Measurements from ENCODE around the gene PRICKLE1.

The PRICKLE1 gene

DNA sequence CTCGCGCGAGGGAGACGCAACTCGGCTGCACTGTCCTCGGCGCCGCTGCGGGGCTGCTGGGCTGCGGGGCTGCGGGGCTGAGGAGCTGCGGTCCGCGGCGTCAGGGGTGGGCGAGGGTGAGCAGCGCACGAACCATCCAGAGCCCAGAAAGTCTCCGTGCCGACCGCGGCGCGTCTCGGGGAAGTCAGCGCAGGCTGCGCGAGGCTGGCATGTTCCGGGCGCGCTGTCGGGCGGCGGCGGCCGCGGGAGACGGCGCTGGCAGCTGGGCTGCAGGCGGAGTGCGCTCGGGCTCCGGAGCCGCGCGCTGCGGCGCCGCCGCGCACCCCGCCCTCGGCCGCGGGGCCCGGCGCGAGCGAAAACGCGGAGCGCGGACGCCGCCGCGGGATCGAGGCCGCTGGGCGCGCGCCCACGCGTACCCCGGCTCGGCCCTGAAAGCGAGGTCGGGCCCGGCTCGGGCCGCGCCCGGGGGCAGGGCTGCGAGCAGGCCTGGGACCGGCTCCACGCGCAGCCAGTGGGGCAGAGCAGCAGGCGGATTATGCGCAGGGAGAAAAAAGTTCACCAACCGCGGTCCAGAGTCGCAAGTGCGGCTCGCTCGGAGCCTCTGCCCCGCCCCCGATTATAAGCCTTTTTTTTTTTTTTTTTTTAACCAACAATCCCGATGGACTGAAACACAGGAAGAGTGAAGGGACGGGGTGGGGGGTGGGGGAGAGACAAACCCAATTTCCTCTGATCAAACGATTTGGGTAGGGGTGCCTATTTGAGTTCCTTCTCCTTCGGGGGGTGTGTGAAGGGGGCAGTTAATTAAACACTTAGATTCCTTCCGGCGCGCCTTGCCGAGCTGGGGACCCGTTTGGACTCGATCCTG is at the start of gene PRICKLE1:
TSS of gene PRICKLE1 (minus strand) at position 282 of the 865 bp plus-strand sequence. CDS start 117,230 bp downstream, outside the sequence.
- Histone ChIP-seq H3K27me3 (ENCODE audit: control insufficient read depth in 1 of 2, insufficient read depth in 2 of 2, low read length in 2 of 2) (no peaks in the 10 kb centered on the region), H3K9me3 (ENCODE audit: control insufficient read depth in 2 of 2, low read length in 2 of 2) (no peaks in the 10 kb centered on the region), H3K36me3 (ENCODE audit: control insufficient read depth in 2 of 2, insufficient read depth in 2 of 2, low read length in 2 of 2) (no peaks in the 10 kb centered on the region), H3K4me1 (ENCODE audit: control insufficient read depth, insufficient read depth, low read length) (peaks cover 34% of the 10 kb centered on the region), H3K4me3 (ENCODE audit: low read length in 2 of 2) (peak within 1 kb of the TSS; percentile 82 to 92), H3K27ac (ENCODE audit: low read length) (peak within 1 kb of the TSS; percentile 31), H3K9ac (ENCODE audit: low read length in 2 of 2) (peak within 1 kb of the TSS; percentile 67 to 72)

- Histone ChIP-seq H3K4me1 (ENCODE audit: control insufficient read depth, insufficient read depth, low read length) (no peaks in the 10 kb centered on the region), H3K9ac (ENCODE audit: low read length in 2 of 2) (no peak overlapping the region), H3K4me3 (ENCODE audit: low read length in 2 of 2) (no peak overlapping the region), H3K36me3 (ENCODE audit: control insufficient read depth in 2 of 2, insufficient read depth in 2 of 2, low read length in 2 of 2) (no peaks in the 10 kb centered on the region), H3K27me3 (ENCODE audit: control insufficient read depth in 1 of 2, insufficient read depth in 2 of 2, low read length in 2 of 2) (no peaks in the 10 kb centered on the region), H3K9me3 (ENCODE audit: control insufficient read depth in 2 of 2, low read length in 2 of 2) (no peaks in the 10 kb centered on the region), H3K27ac (ENCODE audit: low read length) (no peak overlapping the region)
Observed at GRCh38 chr12:42638697-42639096, 49.2 kb upstream of the PRICKLE1 start.

DNA sequence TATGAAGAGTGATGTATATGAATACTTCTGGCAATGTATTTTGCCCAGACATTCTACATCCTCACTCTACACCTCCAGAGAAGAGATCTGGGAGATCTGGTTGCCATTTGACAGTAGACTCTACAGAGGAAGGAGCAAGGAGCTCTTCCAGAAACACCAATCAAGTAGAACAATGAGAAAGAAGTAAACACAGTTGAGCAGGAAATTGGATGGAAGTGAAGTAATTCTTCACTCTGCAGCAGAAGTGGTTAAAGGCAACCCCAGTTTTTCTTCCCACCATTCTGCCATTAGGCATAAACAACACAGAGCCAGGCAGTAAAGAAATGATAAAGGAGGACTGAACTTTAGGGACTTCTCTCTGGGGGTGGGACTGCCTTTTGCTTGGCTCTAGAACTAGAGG is 48.5 kb upstream of the PRICKLE1 start:
- no peak overlapping the region for H3K27ac ChIP-seq (ENCODE audit: low read length)
- H3K9me3 ChIP-seq (ENCODE audit: control insufficient read depth in 2 of 2, low read length in 2 of 2), result no peaks in the 10 kb centered on the region
- no peak overlapping the region for H3K9ac ChIP-seq (ENCODE audit: low read length in 2 of 2)
- no peak overlapping the region for H3K4me3 ChIP-seq (ENCODE audit: low read length in 2 of 2)
- H3K4me1 ChIP-seq (ENCODE audit: control insufficient read depth, insufficient read depth, low read length), result no peaks in the 10 kb centered on the region
- no peaks in the 10 kb centered on the region for H3K36me3 ChIP-seq (ENCODE audit: control insufficient read depth in 2 of 2, insufficient read depth in 2 of 2, low read length in 2 of 2)
- H3K27me3 ChIP-seq (ENCODE audit: control insufficient read depth in 1 of 2, insufficient read depth in 2 of 2, low read length in 2 of 2), result no peaks in the 10 kb centered on the region

DNA sequence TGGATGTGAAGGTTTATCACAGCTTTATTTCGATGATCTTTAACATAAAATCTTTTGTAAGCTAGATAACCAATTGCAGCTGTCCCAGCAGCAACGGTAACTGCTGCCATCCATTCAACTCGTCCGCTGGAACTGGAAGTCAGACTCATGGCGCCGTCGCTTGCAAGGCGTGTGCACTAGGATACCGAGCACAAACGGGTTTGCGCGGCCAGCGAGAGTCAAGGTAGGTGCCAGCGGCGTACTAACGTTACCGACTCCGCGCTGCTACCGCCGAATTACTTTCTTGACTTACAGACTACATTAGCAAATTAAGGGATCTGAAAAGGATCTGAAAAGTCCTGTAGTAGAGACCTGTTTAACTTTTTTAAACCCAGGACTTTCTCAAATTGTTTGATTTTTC is 47.4 kb upstream of the PRICKLE1 start:
- no peak overlapping the region for H3K27ac ChIP-seq (ENCODE audit: low read length)
- H3K36me3 ChIP-seq (ENCODE audit: control insufficient read depth in 2 of 2, insufficient read depth in 2 of 2, low read length in 2 of 2), result no peaks in the 10 kb centered on the region
- no peak overlapping the region for H3K9ac ChIP-seq (ENCODE audit: low read length in 2 of 2)
- H3K9me3 ChIP-seq (ENCODE audit: control insufficient read depth in 2 of 2, low read length in 2 of 2), result no peaks in the 10 kb centered on the region
- no peaks in the 10 kb centered on the region for H3K27me3 ChIP-seq (ENCODE audit: control insufficient read depth in 1 of 2, insufficient read depth in 2 of 2, low read length in 2 of 2)
- H3K4me1 ChIP-seq (ENCODE audit: control insufficient read depth, insufficient read depth, low read length), result no peaks in the 10 kb centered on the region
- no peak overlapping the region for H3K4me3 ChIP-seq (ENCODE audit: low read length in 2 of 2)

DNA sequence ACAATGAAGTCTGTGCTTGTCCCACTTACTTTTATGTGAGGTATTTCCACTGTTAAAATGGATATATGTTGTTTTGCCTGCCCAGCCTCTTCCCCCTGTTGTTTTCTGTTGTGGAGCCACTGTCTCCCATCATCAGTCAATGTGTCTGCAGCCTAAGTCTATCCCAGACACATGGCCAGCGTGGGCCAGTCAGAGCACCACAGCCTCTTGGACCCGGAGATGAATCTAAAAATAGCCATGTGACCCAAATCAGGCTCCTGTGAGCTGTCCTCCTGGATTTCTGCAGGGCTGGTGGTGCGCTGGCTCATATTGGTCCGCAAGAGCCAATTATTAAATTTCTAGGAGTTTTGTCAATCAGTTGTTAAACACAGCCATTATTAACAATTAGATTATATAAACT is 44.0 kb upstream of the PRICKLE1 start:
- Histone ChIP-seq H3K27me3 (ENCODE audit: control insufficient read depth in 1 of 2, insufficient read depth in 2 of 2, low read length in 2 of 2) (no peaks in the 10 kb centered on the region), H3K9ac (ENCODE audit: low read length in 2 of 2) (no peak overlapping the region), H3K36me3 (ENCODE audit: control insufficient read depth in 2 of 2, insufficient read depth in 2 of 2, low read length in 2 of 2) (no peaks in the 10 kb centered on the region), H3K27ac (ENCODE audit: low read length) (no peak overlapping the region), H3K4me1 (ENCODE audit: control insufficient read depth, insufficient read depth, low read length) (no peaks in the 10 kb centered on the region), H3K9me3 (ENCODE audit: control insufficient read depth in 2 of 2, low read length in 2 of 2) (no peaks in the 10 kb centered on the region), H3K4me3 (ENCODE audit: low read length in 2 of 2) (no peak overlapping the region)

DNA sequence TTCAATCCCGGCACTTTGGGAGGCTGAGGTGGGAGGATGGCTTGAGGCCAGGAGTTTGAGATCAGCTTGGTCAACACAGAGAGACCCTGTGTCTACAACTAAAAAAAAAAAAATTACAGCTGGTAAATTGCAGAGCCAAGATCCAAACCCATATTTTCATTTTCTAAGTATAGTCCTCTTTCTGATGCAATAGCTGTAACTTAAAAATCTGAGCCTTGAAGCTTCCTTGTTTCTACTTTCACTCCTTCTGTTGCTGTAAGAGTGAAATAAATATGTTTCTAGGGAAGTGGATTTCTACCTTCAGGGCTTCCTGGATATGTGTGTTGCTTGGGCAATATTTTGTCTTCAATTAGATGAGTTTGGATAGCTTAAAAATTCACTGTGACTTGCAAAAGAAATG is 42.0 kb upstream of the PRICKLE1 start:
- Histone ChIP-seq H3K27me3 (ENCODE audit: control insufficient read depth in 1 of 2, insufficient read depth in 2 of 2, low read length in 2 of 2) (no peaks in the 10 kb centered on the region), H3K36me3 (ENCODE audit: control insufficient read depth in 2 of 2, insufficient read depth in 2 of 2, low read length in 2 of 2) (no peaks in the 10 kb centered on the region), H3K4me3 (ENCODE audit: low read length in 2 of 2) (no peak overlapping the region), H3K4me1 (ENCODE audit: control insufficient read depth, insufficient read depth, low read length) (no peaks in the 10 kb centered on the region), H3K27ac (ENCODE audit: low read length) (no peak overlapping the region), H3K9ac (ENCODE audit: low read length in 2 of 2) (no peak overlapping the region), H3K9me3 (ENCODE audit: control insufficient read depth in 2 of 2, low read length in 2 of 2) (no peaks in the 10 kb centered on the region)

DNA sequence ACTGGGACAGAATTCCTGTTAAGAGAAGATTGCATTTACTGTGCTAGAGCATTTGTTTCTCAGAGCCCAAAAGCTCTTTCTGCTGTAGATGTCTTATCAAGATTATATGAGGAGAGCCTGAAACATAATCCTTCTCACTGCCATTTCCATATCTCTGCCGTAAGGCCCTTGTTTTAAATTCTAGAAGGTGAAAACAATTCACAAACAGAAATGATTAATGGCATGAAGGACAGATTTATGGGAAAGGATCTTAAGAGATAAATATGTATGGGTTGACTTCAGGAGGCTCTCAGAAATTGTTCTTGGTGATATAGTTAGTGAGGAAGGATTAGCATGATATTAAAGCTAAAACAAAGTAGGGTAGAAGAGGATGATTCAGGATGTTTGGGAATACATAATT is 40.8 kb upstream of the PRICKLE1 start:
- Histone ChIP-seq H3K36me3 (ENCODE audit: control insufficient read depth in 2 of 2, insufficient read depth in 2 of 2, low read length in 2 of 2) (no peaks in the 10 kb centered on the region), H3K4me1 (ENCODE audit: control insufficient read depth, insufficient read depth, low read length) (no peaks in the 10 kb centered on the region), H3K27me3 (ENCODE audit: control insufficient read depth in 1 of 2, insufficient read depth in 2 of 2, low read length in 2 of 2) (no peaks in the 10 kb centered on the region), H3K9me3 (ENCODE audit: control insufficient read depth in 2 of 2, low read length in 2 of 2) (peaks cover 0 to 3% of the 10 kb centered on the region in 2 donors), H3K27ac (ENCODE audit: low read length) (no peak overlapping the region), H3K4me3 (ENCODE audit: low read length in 2 of 2) (no peak overlapping the region), H3K9ac (ENCODE audit: low read length in 2 of 2) (no peak overlapping the region)

- Histone ChIP-seq H3K9me3 (ENCODE audit: control insufficient read depth in 2 of 2, low read length in 2 of 2) (peaks cover 0 to 3% of the 10 kb centered on the region in 2 donors), H3K9ac (ENCODE audit: low read length in 2 of 2) (no peak overlapping the region), H3K4me1 (ENCODE audit: control insufficient read depth, insufficient read depth, low read length) (no peaks in the 10 kb centered on the region), H3K36me3 (ENCODE audit: control insufficient read depth in 2 of 2, insufficient read depth in 2 of 2, low read length in 2 of 2) (no peaks in the 10 kb centered on the region), H3K4me3 (ENCODE audit: low read length in 2 of 2) (no peak overlapping the region), H3K27me3 (ENCODE audit: control insufficient read depth in 1 of 2, insufficient read depth in 2 of 2, low read length in 2 of 2) (no peaks in the 10 kb centered on the region), H3K27ac (ENCODE audit: low read length) (no peak overlapping the region)
Observed at GRCh38 chr12:42627151-42627550, 37.6 kb upstream of the PRICKLE1 start.

- Histone ChIP-seq H3K4me1 (ENCODE audit: control insufficient read depth, insufficient read depth, low read length) (no peaks in the 10 kb centered on the region), H3K27me3 (ENCODE audit: control insufficient read depth in 1 of 2, insufficient read depth in 2 of 2, low read length in 2 of 2) (no peaks in the 10 kb centered on the region), H3K4me3 (ENCODE audit: low read length in 2 of 2) (no peak overlapping the region), H3K36me3 (ENCODE audit: control insufficient read depth in 2 of 2, insufficient read depth in 2 of 2, low read length in 2 of 2) (no peaks in the 10 kb centered on the region), H3K9me3 (ENCODE audit: control insufficient read depth in 2 of 2, low read length in 2 of 2) (peaks cover 0 to 3% of the 10 kb centered on the region in 2 donors), H3K27ac (ENCODE audit: low read length) (no peak overlapping the region), H3K9ac (ENCODE audit: low read length in 2 of 2) (no peak overlapping the region)
Observed at GRCh38 chr12:42625611-42626010, 36.1 kb upstream of the PRICKLE1 start.

DNA sequence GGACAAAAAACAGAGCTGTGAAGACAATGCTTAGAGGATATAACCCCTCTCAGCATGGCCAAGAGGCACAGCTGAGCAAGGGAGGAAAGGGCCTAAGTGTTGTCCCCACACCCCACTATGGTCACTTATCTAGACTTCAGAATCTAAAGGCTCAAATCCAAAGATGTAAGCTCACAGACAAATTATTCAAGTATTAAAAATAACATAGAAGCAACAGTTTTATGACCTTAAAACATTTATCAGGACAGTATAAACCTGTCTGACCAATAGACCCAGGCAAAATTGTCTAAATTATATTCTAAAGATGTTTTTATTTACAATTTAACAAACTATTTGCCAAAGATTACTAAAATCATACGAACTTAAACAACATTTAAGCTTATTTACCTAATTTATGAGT is 28.1 kb upstream of the PRICKLE1 start:
- Histone ChIP-seq H3K4me1 (ENCODE audit: control insufficient read depth, insufficient read depth, low read length) (no peaks in the 10 kb centered on the region), H3K36me3 (ENCODE audit: control insufficient read depth in 2 of 2, insufficient read depth in 2 of 2, low read length in 2 of 2) (no peaks in the 10 kb centered on the region), H3K9ac (ENCODE audit: low read length in 2 of 2) (no peak overlapping the region), H3K4me3 (ENCODE audit: low read length in 2 of 2) (no peak overlapping the region), H3K27me3 (ENCODE audit: control insufficient read depth in 1 of 2, insufficient read depth in 2 of 2, low read length in 2 of 2) (no peaks in the 10 kb centered on the region), H3K9me3 (ENCODE audit: control insufficient read depth in 2 of 2, low read length in 2 of 2) (peaks cover 6 to 11% of the 10 kb centered on the region in 2 donors), H3K27ac (ENCODE audit: low read length) (no peak overlapping the region)

DNA sequence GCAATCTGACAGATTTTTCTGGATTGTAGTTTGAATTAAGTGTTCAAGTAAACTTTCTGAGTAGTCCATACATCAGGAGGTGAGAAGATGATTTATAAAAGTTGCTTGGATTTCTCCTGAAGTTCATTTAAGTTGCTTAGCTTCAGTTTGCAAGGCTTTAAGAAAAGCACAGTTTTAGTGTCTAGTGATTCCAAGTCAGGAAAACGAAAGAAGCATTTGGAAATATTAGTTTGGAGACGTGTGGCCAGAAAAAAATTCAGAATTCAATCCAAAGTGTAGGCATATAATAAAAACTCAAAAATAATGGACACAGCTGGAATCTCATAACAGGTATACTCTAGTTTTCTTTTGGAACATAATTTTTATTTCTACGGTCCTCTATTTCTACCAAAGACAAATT is 25.5 kb upstream of the PRICKLE1 start:
- no peaks in the 10 kb centered on the region for H3K27me3 ChIP-seq (ENCODE audit: control insufficient read depth in 1 of 2, insufficient read depth in 2 of 2, low read length in 2 of 2)
- no peak overlapping the region for H3K4me3 ChIP-seq (ENCODE audit: low read length in 2 of 2)
- peaks cover 6 to 11% of the 10 kb centered on the region in 2 donors for H3K9me3 ChIP-seq (ENCODE audit: control insufficient read depth in 2 of 2, low read length in 2 of 2)
- H3K27ac ChIP-seq (ENCODE audit: low read length), result no peak overlapping the region
- no peaks in the 10 kb centered on the region for H3K36me3 ChIP-seq (ENCODE audit: control insufficient read depth in 2 of 2, insufficient read depth in 2 of 2, low read length in 2 of 2)
- no peak overlapping the region for H3K9ac ChIP-seq (ENCODE audit: low read length in 2 of 2)
- peaks cover 3% of the 10 kb centered on the region for H3K4me1 ChIP-seq (ENCODE audit: control insufficient read depth, insufficient read depth, low read length)

Data from stomach smooth muscle (tissue), 2 donors.